Dedifferentiated amniotic fluid mesenchymal stem cell (primary cell): Measurements from ENCODE around the gene INHA.

Source experiments
- DNase-seq: peaks from one replicate; pipeline ENCODE4 v3.0.0-alpha.2; 2016; ENCODE audit errors: extremely low spot score

Gene INHA

GRCh38 chr2:219611306-219611705 lies 39.2 kb downstream of the INHA start:
- DNase-seq, result no peak

- no peak for DNase-seq
Observed at GRCh38 chr2:219611866-219612576, 39.9 kb downstream of the INHA start.

- DNase-seq, result no peak
Observed at GRCh38 chr2:219612577-219613286, 40.6 kb downstream of the INHA start.

GRCh38 chr2:219613461-219614070 lies 41.5 kb downstream of the INHA start:
- DNase-seq, result no peak

- DNase-seq, result no peak
Observed at GRCh38 chr2:219614076-219614860, 42.2 kb downstream of the INHA start.

GRCh38 chr2:219615036-219615435 lies 42.9 kb downstream of the INHA start:
- DNase-seq, result no peak

- no peak for DNase-seq
Observed at GRCh38 chr2:219615894-219616293, 43.8 kb downstream of the INHA start.

GRCh38 chr2:219616550-219616949 lies 44.4 kb downstream of the INHA start:
- no peak for DNase-seq

- DNase-seq, result no peak
Observed at GRCh38 chr2:219618733-219619122, 46.6 kb downstream of the INHA start.

- no peak for DNase-seq
Observed at GRCh38 chr2:219619235-219619634, 47.1 kb downstream of the INHA start.

- no peak for DNase-seq
Observed at GRCh38 chr2:219620546-219620945, 48.4 kb downstream of the INHA start.

GRCh38 chr2:219621935-219622334 lies 49.8 kb downstream of the INHA start:
- DNase-seq, result no peak

- DNase-seq, result no peak
Observed at GRCh38 chr2:219622472-219622871, 50.4 kb downstream of the INHA start.

- no peak for DNase-seq
Observed at GRCh38 chr2:219624565-219624964, 52.5 kb downstream of the INHA start.

- no peak for DNase-seq
Observed at GRCh38 chr2:219625179-219625578, 53.1 kb downstream of the INHA start.
